Activated CD8-positive, alpha-beta memory T cell treated with anti-CD3 and anti-CD28 coated beads, Interleukin-2, amount 50 U/mL, for 24 hours (primary cell): ENCODE data around the gene DNER.

Experiments
- DNase-seq: peaks from one replicate; pipeline ENCODE4 v3.0.0-alpha.2; 2020; ENCODE audit errors: extremely low read depth

DNER gene

DNA sequence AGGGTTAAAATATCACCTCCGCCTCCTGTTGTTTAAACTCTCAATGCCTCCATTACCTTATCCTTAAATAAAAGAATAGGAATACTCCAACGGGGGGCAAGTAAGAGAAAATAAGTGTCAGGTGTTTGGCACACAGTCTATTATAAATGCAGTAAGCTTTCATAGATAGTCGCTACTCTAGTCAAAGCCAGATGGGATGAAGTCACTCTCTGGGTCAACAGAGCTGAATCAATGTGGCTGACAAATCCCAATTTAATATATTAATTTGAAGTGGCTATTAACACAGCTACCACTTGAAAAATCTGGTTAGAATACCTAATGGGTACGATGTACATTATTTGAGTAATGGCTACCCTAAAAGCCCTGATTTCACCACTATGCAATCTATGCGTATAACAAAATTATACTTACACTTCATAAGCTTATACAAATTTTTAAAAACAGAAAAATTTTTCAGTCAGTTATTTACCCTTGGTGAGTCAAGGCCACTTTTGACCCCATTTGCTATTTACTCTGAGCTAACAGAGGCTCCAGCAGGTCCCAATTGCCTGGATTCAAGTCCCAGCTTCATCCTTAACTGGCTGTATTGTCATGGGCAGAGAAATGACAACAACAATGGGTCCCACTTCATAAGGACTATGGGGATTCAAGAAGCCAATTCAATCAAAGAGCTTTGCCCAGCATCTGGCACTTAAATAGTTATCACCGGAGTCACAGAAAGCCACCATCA is 275.8 kb downstream of the DNER start:
- DNase-seq = no peak

DNA sequence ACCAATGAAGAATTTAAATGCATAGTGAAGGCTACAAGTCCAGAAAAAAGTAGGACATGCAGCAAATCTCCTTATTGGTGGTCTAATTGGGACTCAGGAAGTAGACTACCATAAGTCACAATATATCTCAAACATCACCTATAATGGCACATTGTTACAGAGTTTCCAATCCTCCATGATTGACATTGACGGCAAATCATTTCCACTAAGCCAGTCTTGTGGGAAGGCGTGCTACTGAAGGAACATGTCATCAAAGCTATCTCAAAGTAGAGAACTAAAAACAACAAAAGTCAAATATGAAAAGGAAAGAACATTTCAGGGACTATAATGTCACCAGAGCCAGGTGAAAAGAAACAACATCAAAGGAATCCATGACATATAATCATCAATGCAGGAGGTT is 276.9 kb downstream of the DNER start:
- DNase-seq = no peak

DNA sequence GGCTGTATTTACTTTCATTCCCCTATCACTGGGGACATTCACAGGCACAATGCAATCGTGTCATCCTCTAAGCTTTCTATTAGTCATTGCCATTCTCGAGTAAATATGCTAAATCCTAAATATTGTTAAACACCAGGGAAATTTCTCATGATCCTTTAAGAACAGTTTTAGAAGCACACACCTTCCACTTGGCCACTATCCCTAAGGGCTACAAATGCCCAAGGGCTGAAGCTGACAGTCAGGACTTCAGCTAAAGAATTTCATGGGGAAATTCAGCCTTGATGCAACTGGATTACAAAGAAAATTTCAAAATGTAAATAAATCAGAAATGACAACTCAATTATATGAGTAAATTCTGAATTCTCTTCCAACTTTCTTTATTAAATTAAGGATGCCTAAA is 280.2 kb downstream of the DNER start:
- DNase-seq = no peak

DNA sequence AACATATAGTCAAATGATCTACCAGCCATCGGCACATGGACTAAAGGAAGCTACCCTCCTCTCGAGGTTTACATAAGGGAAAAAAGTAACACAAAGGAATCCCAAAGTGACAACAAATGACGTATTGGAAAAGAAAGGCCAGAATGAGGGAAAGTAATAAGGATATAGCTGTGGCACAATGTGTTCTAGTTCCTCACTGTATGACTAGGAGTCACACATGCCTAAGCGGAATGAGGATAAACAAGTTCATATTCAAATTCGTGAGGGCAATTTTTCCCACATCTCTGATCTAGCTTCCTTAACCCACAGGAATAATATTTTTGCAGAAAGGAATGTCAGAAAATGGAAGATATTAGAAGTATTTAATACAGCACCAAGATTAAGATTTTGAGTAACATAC is 281.0 kb downstream of the DNER start:
- no peak for DNase-seq

DNA sequence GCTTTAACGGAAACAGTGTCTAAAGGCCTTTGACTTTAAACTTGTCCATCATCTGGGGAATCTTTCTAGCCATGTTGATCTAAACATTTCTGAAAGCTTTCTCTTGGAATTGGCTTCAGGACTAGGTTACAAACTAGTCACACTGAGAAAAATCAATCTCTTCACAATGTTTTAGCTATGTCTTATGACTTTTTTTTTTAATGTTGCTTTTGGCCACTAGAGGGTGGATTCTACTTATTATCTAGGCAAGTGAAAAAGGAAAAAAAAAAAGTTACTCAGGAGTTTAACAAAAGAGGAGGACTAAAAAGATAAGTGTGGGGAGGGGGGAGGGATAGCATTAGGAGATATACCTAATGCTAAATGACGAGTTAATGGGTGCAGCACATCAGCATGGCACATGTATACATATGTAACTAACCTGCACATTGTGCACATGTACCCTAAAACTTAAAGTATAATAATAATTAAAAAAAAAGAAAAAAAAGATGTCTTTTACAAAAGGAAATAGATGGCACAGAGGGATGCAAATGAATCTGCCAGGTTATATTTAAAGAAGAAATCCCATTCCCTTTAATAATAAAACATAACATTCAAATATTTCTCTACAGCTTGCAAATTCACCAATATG is 282.9 kb downstream of the DNER start:
- no peak for DNase-seq

DNA sequence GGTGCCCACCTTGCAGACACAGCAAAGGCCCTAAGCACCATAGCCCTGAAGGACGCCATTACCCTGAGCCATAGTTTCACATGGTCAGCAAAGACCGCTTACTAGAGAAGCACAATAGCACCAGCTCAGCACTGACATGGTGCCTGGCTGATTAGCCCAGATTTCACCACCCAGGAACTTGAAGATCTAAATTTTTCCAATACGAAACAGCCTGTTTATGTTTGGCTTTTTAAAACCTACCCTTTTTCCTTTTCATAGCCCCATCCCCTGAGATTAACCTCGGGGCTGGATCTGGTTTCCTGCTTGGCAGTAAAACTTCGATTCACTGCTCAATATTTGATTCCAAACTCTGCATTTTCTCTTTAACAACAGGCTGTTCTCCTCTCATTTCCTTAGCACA is 284.8 kb downstream of the DNER start:
- no peak for DNase-seq

DNA sequence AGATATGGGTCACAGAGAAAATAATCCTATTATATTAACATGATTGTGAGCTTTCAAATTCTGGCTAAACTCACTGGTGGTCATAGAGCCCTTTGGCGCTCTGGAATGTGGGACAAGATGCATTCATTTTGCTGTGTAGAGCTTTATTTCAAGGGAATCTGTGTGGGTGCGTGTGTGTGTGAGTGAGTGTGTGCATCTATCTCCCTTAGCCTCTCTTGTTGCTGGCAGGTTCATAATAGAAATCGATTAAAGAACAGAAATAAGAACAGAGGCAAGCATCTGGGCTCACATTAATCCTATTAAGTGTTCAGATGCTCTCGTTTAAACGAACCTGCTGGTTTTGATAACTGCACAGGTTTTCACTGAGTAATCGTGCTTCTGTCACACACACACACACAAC is 287.9 kb downstream of the DNER start:
- DNase-seq = no peak

DNA sequence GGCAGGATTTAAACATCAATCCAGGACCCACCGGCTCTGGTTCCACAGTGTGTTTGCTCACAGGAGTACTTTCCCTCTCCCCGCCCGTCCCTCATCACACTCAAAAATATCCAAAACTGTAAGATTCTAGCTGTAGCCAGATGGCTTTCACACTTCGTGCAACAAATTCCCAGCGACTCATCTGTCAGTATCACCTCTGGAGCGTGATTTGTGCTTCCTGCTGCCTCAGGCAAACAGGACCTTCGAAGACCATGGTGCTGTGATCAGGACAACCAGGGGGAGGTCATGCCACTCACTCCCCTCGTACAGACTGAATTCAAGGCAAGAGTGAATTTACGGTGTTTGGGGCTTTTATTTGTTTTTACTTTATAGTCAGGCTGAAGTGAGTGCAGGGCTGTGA is 288.8 kb downstream of the DNER start:
- no peak for DNase-seq

DNA sequence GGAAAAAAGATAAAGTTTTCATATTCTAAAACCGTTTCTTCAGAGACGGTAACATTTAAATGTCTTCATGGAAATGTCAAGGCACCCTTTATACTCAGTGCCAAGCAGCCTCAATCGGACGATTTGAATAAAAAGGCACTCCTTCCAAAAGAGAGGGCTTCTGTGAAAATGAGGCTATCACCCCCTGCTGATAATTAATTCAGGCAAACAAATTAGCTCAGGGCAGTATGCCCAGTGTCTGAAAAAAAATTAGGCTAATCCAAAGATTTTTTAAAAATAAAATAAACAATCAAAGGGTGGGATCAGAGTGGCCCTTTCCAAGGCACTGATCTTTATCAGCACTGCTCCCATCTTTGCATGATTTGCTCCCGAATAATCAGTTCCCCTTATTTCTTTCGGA is 292.3 kb downstream of the DNER start:
- DNase-seq = no peak

DNA sequence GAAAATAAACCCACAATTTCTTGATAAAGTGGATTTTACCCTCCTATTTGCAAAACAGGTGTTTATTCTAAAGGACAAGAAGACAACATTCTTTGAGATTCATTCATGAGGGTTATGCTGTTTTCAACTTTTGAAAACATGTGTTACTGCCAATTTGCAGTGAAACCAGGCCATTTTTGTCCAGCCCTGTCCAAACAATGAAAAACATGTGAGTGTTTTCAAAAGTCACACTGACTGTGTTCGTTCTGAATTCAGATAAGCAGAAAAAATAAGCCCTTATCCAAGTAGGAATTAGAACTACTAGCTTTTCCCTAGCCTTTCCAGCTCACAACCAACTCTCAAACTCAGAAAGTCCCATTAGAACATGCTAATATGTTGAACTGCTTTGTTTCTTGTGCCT is 295.2 kb downstream of the DNER start:
- no peak for DNase-seq

DNA sequence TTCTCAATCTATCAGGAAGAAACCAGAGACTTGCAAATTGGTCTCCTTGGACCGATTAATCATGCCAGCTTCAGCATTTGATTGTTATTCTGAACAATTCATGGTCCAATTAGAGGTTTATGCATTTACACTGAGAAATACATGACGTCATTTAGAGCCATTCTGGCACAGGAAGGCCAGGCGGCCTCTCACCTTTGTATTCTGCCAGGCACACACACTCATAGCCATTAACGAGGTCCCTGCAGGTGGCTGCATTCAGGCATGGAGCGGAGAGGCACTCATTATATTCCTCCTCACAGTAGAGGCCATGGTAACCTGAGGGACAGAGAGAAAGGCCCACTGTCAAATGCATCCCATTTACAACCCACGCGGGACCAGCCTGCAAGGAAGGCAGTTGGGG is 296.4 kb downstream of the DNER start:
- DNase-seq = no peak

DNA sequence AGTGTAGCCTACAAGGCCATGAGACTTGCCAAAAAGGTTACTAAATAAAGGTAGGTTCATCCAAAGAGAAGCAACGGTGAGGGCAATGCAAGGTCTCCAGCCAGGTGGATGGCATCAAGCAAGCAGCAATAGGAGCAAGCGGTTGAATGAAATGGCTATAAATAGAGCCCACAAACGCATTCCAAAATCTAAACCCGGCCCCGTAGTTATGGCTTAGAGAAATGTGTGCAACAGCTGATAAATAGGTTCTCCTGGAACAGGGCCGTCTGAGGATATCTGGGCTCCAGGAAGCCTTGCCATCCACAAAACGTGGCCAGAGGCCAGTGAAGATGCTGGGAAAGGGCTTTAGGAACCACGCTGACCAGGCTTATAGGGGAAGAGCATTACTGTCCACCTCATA is 297.2 kb downstream of the DNER start:
- no peak for DNase-seq

DNA sequence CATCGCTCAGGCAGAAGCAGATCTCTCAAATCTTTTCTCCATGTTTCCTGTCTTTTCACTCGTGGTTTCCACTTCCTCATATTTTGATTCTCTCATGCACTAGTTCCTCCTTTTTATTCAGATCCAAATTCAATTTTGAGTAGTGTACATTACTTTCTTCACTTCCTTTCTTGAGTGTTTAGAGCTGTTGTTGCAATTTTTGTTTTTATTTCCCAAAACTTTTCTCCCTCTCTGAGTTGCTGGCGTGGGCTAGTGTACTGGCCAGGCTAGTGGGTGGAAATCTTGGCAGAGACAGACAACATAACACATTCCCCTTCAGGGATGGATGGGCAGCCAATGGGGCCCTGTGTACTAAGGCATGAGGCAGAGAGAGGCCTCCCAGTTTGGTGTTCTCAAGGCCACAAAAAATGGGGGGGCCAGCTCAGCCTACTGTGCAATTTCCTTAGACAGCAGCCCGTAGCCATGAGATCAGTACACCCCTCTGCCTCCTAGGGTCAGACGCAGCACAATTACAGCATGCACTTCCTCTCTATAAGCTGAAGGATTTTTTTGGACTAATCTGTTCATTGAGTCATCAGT is 298.1 kb downstream of the DNER start:
- no peak for DNase-seq

DNA sequence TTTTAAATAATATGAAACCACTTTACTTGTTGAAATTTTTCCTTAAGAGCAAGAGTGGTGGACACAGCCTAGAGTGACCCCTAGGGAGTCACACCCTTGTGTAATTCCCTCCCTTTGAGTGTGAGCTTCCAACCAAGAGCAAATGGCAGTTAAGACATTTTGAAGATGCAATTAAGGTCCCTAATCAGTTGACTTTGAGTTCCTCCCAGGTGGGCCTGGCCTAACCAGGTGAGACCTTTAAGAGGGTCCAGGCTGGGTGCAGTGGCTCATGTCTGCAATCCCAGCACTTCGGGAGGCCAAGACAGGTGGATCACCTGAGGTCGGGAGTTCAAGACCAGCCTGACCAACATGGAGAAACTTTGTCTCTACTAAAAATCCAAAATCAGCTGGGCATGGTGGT is 299.7 kb downstream of the DNER start:
- no peak for DNase-seq

DNA sequence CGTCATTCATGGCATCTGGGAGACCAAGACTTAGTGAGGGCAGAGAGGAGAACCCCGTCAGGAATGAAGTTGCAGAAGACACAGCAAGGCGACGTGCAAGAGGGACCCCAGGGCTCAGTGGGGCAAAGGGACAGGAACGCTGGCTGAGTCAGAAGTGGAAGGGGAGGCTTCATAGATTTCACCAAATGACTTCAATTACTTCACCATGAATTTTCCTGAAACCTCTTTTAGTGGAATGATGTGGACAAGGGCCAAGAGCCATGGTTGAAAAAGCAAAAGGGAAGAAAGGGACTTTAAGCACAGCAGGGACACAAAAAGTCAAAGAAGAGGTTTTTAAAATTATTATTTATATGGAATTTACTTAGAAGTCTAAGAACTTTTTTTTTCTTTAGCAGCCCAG is 301.7 kb downstream of the DNER start:
- DNase-seq = no peak

DNA sequence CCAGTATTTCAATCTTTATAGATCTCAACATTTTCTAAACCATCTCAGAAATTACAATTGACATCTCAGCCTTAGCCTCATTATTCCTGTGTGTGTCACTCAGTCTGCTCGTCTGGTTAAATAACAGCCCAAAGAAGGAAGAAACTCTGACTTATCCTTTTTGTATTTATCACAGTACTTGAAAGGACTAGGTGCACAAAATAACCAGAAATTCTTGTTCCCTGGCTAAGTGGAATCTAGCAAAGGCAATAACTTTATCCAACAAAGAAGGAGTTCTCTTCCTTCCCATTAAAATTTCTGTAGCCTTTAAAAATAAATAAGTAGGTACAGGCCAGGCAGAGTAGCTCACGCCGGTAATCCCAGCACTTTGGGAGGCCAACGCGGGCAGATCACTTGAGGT is 303.4 kb downstream of the DNER start:
- no peak for DNase-seq

DNA sequence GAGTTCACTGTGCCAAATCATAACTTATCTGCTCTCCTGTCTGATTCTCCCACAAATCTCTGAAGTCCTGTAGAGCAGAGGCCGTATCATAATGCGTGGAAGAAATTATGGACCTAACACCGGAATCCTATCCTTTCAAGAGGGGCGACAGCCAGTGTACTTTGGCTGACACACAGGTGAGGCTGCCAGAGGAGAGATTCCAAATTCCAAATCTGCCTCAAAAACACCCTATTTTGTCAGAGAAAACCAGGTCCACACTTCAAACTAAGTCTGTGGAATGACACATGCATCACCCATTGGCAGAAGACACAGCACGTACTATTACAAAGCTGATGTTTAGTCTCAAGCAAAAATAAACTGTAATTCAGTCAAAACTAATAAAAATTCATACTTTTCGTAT is 304.1 kb downstream of the DNER start:
- DNase-seq = no peak

DNA sequence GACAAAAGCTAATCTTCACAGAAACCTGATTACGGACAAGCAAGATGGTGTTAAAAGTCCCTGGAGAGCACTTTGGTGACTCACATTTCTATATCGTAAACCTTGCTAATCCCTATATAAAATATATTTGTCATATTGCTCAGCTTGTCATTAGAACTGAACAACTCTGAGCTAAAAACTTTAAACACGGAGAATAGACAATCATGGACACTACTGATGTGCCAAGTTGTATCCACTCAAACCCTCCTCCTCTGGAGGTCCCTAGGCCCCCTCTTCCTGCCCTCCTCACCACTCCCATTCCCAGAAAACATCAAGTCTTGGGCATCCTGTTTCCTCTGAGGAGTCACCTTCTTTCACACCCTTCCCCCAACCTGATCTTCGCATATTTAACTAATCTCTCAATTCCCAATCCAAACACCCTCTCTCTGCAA is 304.6 kb downstream of the DNER start:
- no peak for DNase-seq

DNA sequence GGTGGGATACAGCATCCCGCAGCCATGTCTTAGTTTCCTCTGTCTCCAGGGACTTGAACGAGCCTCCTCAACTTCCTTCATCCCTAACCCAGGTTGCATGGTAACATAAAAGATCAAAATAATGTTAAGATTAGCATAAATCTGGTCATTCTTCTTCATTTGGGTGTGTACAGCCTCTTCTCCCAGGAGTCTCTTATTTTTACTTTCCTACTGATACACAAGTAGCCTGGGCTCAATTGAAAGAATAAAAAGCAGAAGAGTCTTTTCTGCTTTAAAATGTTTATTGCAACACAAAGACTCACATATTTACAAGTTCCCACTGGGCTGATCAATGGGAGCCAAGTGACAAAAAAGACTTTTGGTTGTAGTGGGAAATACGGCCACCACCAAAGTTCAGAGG is 305.4 kb downstream of the DNER start:
- no peak for DNase-seq

DNA sequence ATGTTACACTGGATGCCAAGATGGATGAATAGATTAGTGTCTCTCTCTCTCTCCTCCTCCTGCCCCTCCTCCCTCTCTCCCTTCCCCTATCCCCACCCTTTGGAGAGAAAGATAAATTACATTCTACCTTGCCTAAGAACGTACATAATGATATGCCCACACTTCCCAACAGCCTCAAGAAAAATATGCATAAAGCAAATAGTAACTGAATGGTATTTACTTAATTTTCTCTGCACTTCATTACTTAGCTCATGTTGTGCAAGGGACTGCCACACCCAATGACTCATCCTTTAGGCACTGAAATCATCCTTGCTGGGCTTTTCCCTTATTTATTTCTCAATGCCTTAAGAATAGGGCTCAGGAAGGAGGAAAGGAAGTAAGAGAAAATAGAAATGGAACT is 306.0 kb downstream of the DNER start:
- DNase-seq = no peak

DNA sequence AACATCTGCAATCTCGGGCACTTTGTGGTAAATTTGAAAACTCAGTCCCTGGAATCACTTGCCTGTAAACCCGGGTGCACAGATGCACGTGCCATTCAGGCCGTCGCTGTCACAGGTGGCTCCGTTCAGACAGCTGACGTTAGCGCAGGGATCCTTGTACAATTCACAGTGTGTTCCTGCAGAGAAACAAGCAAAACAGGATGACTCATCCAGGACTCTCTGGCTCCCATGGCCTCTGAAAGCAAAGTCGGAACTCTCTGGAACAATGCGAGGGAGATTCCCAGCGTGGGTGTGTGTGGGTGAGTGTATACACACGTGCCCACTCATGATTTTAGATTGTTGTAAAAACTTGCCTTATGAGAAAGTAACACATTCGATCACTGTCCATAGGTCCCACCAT is 307.2 kb downstream of the DNER start:
- no peak for DNase-seq

DNA sequence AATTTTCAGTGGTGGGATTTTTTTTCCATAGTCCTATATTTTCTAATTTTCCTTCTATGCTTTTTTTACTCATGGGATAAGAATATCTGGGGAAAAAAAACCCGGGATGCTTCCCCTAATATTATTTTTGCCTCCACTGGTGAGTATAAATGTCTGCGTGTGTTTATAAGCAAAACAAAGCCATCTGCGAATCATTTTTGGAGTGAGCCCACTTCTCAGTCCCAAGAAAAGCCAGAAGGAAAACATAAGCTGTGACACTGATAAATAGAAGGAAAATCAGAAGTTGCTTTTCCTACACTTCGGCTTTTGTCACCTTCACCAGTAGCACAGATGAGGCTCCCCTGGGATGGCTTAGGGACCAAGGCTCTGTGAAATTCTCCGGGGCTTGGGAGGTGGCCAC is 308.6 kb downstream of the DNER start:
- DNase-seq = no peak

DNA sequence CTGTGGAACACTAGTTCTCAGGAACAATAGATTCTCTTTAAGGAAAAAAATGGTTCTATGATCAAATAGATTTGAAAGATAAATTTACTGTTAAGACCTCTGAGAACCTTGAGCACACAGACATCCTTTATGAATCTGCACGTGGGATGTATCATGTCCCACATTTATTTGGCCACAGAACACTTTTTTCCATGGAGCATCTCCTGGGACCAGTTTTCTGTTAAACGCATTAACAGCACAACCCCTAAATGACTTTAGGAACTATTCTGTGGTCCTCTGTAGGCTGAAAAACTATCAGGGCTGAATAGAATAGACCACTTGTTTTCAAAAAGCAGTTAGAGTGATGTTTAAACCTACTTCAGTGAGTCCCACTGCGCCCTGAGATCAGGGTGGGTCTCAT is 311.1 kb downstream of the DNER start:
- no peak for DNase-seq
